ENCODE measurements around the gene SYT17.

DNA sequence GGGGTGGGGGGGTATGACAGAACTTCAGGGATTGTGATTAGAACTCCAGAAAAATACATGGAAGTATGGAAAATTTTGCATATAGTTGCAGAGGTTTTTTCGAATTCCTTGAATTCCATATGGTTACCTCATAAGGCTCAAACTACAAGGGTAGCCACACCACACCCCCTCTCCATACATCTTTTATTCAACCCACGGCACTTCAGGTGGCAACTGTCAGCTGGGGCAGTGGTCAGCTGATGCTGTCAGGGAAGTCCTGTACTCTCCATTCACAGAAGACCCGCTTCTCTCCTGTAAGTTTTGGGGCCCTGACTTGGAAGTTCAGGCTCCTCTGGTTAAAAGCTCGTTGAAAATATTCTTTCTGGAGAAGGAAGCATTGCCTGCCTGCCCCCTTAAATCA is 60.0 kb downstream of the SYT17 start:
- TF ChIP-seq, protein P1, sequence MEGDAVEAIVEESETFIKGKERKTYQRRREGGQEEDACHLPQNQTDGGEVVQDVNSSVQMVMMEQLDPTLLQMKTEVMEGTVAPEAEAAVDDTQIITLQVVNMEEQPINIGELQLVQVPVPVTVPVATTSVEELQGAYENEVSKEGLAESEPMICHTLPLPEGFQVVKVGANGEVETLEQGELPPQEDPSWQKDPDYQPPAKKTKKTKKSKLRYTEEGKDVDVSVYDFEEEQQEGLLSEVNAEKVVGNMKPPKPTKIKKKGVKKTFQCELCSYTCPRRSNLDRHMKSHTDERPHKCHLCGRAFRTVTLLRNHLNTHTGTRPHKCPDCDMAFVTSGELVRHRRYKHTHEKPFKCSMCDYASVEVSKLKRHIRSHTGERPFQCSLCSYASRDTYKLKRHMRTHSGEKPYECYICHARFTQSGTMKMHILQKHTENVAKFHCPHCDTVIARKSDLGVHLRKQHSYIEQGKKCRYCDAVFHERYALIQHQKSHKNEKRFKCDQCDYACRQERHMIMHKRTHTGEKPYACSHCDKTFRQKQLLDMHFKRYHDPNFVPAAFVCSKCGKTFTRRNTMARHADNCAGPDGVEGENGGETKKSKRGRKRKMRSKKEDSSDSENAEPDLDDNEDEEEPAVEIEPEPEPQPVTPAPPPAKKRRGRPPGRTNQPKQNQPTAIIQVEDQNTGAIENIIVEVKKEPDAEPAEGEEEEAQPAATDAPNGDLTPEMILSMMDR (conservative IDR thresholded peaks at IDR 0.05): no peak
- TF ChIP-seq EZH2 (IDR thresholded peaks at IDR 0.05; ENCODE audit: low read depth): no peak

All from PC-9 (cell line).